HG03039 (cell line): Measurements from ENCODE around the gene CLMN.

Source experiments
- ATAC-seq: cut with Tn5 transposase; IDR thresholded peaks from one replicate; pipeline ENCODE4 v1.9.1; 2021; ENCODE audit warnings: mild to moderate bottlenecking, moderate library complexity; ENCODE audit not compliant: unreplicated experiment

The CLMN gene

GRCh38 chr14:95245334-95245733, 74.4 kb downstream of the CLMN start:
- ATAC-seq, result no peak

- no peak for ATAC-seq
Measured at GRCh38 chr14:95244587-95244986, 75.1 kb downstream of the CLMN start.

- ATAC-seq, result no peak
Measured at GRCh38 chr14:95242870-95243269, 76.8 kb downstream of the CLMN start.

GRCh38 chr14:95240859-95241813, 78.6 kb downstream of the CLMN start:
- no peak for ATAC-seq

- no peak for ATAC-seq
Measured at GRCh38 chr14:95238487-95239298, 81.0 kb downstream of the CLMN start.

GRCh38 chr14:95237958-95238340, 81.8 kb downstream of the CLMN start:
- no peak for ATAC-seq

- ATAC-seq, result no peak
Measured at GRCh38 chr14:95237121-95237957, 82.4 kb downstream of the CLMN start.

GRCh38 chr14:95236221-95236620, 83.5 kb downstream of the CLMN start:
- no peak for ATAC-seq

- no peak for ATAC-seq
Measured at GRCh38 chr14:95235767-95236166, 83.9 kb downstream of the CLMN start.

- ATAC-seq, result no peak
Measured at GRCh38 chr14:95235351-95235750, 84.4 kb downstream of the CLMN start.

- ATAC-seq, result no peak
Measured at GRCh38 chr14:95234426-95234825, 85.3 kb downstream of the CLMN start.

GRCh38 chr14:95233702-95234241, 85.9 kb downstream of the CLMN start:
- ATAC-seq, result peak; percentile 72

- ATAC-seq, result no peak
Measured at GRCh38 chr14:95232894-95233584, 86.7 kb downstream of the CLMN start.

- no peak for ATAC-seq
Measured at GRCh38 chr14:95231966-95232633, 87.6 kb downstream of the CLMN start.

GRCh38 chr14:95229749-95230148, 90.0 kb downstream of the CLMN start:
- no peak for ATAC-seq

GRCh38 chr14:95228240-95228639, 91.5 kb downstream of the CLMN start:
- no peak for ATAC-seq

- ATAC-seq, result no peak
Measured at GRCh38 chr14:95227279-95227860, 92.3 kb downstream of the CLMN start.

- no peak for ATAC-seq
Measured at GRCh38 chr14:95226801-95227200, 92.9 kb downstream of the CLMN start.

- ATAC-seq, result no peak
Measured at GRCh38 chr14:95225251-95225887, 94.3 kb downstream of the CLMN start.
